GDM1 (cell line): Measurements from ENCODE around the gene ATP6V1C2.
A peak's percentile ranks its signal among the peaks of the same experiment; 100 is the strongest.
"Not testable (repeated sequence)": the region's sequence is repeated elsewhere in the genome, so short reads cannot be mapped to it uniquely, and the experiment has no call there.

Experiments used
- DNase-seq: peaks from one replicate; lab custom pipeline; 2025; lab: John Stamatoyannopoulos, UW

Gene ATP6V1C2

DNA sequence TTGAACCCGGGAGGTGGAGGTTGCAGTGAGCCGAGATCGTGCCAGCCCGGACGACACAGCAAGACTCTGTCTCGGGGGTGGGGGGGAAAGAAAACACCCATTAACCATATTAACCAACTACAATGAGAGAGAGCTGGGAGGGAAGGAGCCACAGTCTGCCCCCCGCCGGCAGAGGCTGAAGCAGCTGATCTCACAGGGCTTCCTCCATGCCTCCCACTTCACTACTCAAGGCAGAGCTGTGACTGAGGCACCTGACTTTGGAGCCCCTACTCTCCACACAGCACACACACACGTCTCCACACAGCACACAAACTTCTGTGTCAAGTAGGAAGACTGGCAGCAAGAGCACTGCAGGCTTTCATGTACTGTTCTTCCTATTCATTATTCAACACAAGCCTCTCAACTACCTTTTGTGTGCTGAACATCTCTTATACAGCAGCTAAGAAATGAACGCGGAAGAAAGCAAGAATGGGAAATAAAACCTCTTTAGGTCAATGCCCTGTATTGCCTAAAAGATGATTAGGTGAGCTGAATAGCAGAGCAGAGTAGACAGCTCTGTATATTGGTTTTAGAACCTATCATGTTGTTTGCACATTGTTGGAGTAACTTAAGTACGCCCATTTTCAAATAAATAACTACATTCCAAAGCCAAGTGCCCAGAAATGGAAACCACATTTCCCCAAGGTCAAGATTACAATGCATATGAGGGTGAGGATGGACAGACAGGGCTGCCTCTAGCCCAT is 65.0 kb downstream of the ATP6V1C2 start:
- no peak for DNase-seq

DNA sequence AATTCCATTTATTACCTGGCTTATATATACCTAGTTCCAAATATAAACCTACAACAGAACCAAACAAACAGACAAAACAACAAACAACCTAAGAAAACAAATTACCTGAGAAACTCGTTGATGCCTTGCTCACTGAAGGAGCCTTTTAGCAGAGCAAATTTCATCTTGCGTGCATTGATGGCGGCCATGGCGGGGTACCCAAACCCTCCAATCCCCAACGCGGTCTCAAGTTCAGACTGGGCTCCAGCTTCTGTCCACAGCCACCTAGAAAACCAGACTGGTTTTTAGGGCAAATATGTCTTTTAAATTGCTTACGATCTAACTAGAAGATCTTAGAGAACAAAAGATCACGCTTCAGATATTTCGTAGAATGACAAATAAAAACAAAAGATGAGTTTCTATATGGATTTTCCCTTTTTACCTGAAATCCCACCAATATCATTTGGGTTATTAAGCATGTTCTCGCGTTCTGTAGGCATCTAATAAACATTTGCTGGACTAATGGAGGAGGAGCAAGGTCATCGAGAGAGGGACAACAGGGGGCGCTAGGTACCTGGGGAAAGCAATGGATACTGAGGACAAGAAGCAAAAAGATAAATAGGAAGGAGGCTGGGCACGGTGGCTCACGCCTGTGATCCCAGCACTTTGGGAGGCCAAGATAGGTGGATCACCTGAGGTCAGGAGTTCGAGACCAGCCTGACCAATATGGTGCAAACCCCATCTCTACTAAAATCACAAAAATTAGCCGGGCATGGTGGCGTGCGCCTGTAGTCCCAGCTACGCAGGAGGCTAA is 65.9 kb downstream of the ATP6V1C2 start:
- no peak for DNase-seq

DNA sequence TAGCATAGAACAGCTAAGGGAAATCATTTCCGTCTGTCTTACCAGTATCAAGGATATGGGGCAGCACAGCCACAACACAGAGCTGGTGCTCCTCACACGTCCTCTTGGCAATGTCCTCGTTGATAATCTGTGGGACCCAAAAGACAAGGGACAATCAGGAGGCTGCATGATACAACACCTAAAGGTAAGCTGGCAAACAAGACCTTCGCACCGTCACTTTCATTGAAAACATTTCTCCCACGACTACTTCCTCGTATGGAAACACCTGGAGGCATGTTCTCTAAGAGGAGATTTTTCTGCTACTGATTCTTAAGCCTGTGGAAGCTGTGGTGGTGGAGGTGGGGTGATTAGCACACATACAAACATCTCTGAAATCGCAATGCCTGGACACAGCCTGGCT is 67.4 kb downstream of the ATP6V1C2 start:
- no peak for DNase-seq

DNA sequence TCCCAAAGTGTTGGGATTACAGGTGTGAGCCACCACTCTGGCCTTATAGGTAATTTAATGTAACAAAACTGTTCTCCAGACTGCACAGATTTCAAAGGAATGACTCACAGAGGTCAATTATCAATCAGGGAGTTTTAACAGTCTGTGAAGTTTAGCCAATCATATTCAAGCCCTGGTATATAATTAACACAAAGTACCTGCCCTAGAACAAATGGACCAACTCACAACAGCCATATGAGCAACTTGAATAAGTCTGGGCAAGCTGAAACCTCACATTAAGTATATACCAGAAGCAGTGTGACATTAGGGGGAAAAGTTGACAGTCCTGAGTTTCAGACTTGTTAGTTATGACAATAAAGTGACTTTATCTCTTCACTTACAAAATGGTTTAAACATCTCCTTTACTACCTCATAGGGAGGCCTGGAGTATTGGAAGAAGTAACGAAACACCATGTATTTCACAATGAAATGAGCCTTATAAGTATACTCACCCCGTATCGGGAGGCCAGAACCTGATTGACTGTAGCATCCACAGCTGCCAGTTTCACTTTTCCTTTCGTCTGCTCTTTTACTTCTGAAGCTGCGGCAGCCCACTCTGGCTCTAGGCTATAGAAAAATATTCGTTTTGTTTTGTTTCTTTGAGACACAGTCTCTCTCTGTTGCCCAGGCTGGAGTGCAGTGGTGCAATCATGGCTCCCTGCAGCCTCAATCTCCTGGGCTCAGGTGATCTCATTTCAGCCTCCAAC is 69.0 kb downstream of the ATP6V1C2 start:
- DNase-seq: no peak

DNA sequence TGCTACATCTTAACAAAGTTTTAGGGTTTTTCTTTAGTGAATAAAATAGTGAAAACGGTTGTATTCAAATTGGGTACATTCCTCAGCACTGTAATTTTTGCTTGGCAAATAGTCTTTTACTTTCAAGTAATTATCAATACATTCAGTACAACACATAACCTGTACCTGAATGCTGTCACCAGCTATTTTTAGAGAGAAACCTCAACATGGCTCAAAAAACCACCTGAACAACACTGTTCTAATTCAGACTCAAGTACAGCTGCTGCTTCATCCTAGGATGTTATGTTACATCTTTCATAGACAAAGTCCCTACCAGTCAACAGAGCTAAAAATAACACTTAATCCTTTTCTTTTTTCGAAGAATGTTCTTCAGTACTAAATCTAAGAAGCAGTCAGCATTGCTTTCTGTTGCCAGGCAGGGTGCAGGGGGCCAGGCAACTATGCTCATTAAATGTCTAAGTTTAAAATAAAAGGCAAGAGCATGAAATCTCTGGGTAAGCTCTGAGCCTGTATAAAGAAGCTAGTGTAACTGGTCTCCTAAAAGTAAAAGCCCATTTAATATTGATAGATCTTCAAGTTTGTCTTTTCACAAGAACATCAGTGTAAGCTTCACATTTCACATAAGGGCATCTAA is 70.7 kb downstream of the ATP6V1C2 start:
- no peak for DNase-seq

DNA sequence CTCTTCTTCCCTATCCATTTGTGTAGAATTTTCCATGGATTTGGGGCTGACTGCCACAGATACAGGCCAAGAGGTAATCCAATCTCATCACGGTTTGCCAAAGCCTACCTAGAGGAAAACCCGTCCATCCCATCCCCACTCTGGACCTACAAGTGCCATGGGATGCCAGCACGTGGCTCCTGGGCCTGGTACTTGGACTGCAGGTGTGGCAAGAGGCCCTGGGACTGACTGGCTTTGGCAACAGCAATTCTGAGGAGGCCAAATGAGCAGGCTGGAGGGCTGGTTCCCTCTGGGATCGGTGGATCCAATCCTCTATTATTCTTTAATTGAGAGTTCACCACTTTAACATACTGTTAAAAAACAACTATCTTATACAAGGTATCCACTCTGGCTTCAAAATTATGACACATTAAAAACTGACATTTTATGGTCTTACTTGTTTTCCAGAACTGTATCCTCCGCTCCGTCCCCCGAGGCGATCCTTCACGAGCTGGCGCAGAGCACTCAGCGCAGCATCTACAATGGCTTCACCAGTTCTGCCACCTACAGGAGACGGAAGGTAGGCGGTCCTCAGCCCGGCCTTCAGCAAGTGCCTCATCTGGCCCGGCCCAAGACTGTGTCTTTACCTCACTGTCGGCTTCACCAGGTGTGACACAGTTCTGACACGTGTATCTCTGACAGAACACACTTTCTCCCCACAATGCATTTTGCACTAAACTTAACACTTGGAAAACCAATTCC is 71.4 kb downstream of the ATP6V1C2 start:
- DNase-seq: no peak

DNA sequence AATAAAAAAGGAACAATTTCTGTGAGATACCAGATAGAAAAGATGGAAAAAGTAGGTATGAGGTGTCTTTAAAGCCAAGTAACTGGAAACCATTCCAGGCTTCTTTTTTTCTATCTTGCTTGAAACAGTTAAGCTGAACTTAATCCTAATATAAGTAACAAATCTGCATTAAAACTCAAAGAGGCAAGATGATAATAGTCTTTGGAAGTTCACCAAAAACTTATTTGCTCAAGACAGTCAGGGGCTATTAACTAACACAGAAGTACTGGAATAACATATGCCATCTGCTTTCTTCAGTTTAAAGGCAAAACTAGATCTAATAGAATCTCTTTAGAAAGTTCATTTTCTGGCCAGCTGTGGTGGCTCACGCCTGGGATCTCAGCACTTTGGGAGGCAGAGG is 72.4 kb downstream of the ATP6V1C2 start:
- no peak for DNase-seq

DNA sequence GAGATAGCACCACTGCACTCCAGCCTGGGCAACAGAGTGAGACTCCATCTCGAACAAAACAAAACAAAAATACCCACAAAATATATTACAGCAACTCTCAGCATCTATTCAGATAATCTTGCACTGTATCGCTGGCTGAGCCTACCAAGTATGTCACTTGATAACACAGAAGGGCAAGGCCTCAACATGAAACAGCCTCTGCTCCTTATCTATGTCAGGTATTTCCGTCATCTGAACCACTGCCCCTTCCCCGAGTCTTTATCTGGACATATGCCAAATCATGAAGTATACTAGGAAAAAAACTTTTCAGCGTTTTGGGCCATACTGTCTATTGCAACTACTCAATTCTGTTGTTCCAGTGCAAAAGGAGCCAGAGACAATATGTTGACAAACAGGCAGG is 73.4 kb downstream of the ATP6V1C2 start:
- no peak for DNase-seq

DNA sequence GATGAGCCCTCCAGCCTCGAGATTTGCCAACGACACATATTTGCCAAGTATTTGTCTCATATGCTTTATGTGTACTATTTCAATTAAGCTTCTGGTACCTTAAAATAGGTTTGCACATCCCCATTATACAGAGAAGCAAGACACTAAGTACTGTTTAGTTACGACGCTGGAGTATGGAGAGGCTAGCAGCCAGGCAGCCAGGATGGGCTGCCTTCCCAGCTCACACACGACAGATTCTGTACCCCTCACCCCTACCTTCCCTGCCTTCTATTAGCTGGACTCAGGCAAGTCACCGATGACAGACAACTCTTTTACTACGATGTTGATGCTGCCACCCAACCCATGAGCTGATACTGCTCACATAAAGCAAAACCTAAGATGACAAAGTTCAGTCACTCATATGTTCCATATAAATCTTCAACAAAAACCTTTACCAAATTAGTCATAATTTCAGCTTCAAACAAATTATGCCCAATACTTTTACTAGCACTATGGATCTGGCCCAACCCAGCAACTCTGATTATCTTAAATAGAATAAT is 74.1 kb downstream of the ATP6V1C2 start:
- no peak for DNase-seq

DNA sequence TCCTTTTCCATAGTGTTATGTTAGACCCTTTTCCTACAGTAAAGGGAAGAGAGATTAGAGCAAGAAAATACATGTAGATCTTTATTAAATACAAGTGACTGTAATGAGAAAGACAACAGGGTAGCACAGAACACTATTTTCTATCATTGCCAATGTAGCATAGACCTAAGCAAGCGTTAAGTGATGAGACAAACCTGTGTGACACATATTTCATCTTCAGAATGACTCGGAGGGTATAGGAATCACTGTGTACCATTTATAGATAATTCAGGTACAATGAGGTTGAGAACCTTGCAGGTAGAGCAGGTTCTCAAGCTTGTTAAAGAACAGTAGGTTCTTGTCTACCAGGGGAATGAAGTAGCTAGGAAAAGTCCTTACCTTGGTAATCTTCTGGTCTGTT is 75.3 kb downstream of the ATP6V1C2 start:
- DNase-seq: no peak

DNA sequence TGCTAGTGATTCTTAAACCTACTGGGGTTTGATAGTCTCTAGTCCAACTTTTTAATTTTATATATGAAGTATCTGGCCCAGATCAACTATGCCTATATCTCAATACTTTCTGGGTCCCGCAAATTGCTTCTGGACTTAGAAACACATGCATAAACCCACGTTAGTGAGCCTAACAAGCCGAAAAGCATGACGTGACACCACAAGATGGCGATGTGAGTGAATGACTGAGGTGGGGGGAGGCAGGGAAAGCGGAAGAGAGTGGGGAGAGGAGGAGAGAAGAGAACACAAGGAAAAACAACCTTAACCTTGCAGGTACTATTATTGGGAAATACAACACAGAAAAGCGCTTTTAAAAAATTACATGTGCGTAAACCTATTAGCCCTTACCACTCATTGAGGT is 77.4 kb downstream of the ATP6V1C2 start:
- no peak for DNase-seq

DNA sequence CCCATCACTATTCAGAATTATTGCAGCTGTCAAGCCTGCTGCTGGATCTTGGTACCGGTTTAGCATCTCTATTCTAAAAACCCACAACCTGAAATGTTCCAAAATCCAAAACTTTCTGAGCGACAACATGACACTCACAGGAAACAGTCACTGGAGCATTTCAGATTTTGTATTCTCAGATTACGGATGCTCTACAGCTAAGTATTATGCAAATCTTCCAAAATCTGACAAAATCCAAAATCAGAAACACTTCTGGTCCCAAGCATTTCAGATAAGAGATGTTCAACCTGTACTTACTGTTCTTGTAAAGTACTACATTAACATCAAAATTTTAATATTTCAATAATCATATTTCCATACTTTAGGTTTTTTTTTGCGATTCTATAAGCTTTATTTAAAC is 78.7 kb downstream of the ATP6V1C2 start:
- no peak for DNase-seq

DNA sequence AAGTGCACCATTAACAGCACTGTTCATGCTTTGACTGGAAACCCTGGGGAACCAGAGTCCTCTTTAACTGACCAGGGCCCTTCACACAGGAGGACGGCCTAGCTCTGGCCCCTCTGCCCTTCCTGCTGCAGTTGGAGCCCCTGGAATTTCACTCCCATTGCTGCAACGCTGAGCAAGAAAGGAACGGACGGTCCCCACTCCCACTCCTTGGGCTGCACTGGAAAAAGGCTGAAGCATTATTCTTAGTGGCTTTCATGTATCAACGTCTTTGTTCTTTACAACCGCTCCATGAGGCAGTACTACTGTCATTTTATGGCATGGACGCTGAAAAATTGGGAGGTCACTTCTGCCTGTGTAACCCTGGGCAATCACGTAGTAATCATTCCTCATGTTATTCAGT is 81.2 kb downstream of the ATP6V1C2 start:
- no peak for DNase-seq

DNA sequence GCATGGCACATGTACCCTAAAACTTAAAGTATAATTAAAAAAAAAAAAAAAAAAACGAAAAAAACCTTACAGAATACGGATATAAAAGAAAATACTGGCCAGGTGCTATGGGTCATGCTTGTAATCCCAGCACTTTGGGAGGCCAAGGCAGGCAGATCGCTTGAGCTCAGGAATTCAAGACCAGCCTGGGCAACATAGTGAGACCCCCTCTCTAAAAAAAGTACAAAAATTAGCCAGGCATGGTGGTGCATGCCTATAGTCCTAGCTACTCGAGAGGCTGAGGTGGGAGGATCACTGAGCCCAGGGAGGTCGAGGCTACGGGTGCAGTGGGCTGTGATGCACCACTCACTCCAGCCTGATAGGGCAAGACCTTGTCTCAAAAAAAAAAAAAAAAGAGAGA is 84.6 kb downstream of the ATP6V1C2 start:
- DNase-seq: not testable (repeated sequence)

DNA sequence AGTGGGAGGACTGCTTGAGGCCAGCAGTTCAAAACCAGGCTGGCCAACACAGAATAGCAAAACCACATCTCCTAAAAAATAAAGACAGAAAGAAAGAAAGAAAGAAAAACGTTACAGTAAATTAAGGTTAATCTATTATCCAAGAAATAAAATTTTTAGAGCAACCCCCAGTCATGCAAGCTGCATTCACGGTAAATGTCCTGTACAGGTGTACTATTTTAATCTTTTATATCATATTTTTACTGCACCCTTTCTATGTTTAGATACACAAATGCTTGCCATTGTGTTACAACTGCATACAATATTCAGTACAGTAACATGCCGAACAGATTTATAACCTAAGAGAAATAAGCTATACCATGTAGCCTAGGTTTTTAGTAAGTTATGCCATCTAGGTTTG is 85.1 kb downstream of the ATP6V1C2 start:
- DNase-seq: no peak

DNA sequence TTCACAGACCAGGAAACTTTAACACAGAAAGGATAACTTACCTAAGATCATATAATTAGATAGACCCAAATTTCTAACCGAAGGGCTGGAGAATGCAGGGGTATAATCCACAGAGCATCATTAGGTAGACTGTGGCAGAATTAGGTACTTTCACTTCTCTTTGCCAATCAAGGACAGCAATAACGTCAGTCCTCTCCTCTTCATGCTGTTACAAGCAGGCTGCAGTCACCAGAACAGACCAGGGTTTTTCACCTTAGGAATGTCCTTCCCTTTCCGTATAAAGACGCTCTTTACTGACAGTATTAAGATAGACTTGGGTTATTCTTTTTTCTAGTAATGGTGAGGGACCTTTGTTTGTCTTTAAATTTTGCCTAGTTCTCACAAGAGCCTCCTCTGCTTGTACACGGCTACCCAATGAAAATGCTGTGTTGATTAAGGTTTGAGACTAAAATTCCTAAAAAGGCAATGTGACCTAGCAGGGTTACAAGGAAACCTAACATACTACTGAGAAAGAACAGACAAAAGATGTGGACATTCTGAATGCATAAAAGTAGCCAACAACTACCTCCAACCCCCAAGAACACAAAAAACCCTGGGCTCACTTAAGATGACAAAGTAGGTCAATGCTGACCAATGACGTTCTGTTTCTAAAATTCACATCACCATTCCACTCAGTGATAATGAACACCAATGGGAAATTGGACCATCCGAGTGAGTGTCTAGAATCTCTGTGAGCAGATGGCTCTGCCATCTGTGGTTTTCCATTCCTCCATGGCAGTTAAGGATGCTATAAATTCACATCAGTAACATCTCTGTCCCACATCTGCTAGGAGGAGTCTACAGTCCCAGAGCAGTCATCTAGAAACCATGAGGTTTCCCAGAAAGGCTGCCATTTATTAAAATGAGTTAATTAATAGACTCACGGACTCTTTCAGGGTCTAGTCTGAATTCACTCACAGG is 89.1 kb downstream of the ATP6V1C2 start:
- DNase-seq: no peak

DNA sequence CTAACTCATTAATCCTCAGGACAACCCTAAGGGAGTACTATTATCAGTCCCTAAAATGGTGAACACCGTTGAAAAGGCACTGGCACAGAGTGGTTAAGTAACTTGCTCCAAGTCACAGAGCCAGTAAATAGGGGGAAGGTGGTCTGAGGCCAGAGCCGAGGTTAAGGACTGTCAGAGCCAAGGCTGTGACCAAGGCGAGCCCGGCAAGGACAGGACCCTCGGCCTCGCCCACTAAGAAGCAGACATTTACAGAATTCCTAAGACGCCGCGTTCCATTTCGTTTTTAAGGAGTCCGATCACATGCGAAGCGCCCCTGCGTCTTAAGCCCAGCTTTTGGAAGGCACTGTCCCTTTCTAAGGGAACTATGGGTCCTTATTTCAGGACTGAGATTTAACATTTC is 90.1 kb downstream of the ATP6V1C2 start:
- DNase-seq: no peak

DNA sequence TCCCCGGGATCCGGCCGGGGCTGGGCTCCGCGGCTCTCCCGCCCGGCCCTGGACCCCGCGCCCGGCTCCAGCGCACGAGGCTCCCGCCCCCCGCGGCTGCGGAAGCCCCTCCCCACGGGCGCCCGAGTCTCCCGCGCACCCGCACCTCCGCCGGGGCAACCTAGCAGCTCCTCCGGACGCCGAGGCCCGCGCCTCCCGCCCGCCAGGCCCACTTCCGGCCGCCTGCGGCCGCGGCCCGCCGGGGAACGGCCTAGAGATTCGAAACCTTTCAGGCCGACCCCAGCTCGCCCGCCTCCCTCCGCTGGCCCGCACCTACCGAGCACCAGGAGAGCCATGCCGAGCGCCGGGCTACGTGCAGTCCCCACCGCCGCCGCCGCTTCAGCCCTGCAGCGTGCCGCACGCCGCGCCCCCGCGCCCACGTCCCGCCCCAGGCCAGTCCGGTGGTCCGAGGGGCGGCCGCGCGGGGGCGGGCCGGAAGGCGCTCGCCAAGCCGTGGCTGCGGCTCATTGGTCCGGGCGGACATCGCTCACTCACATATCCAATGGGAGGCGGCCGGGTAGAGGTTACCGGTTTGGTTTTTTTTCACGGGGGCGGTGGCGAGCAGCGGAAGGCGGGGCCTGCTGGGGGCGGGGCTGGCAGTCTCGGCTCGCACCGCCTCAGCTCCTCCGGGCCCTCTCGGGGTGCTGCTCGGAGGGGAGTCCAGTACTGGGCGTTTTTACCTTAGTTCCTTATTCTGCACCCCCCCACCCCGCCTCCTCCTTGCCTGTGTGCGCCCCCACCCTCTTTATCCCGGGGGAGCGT is 91.1 kb downstream of the ATP6V1C2 start, which contains the start of gene PDIA6:
Gene PDIA6, minus strand, starts transcription at position 424 of the 801 bp plus-strand sequence. Its CDS starts 89 bp downstream, at position 335.
- DNase-seq: peak; percentile 94
